A549 (cell line): Measurements from ENCODE around the gene CELSR1. TPM values are rescaled to one million over a fixed set of nuclear protein-coding genes. Genes with fewer than 3 reads are reported as not detected.

Source experiments
- ATAC-seq, 2 experiments: fragments of 200-7000 bp in 1 of 2; fragments of >200 bp in 1 of 2; cut with Nextera tagmentation in 1 of 2; cut with Tn5 transposase in 1 of 2; 3 replicates each; pipeline versions ENCODE4 v1.8.0 to v1.9.1; 2018 to 2020; ENCODE audit warnings: mild to moderate bottlenecking in 1 of 2, moderate library complexity in 1 of 2
- CTCF ChIA-PET: fragments of 300-600 bp; sonication (Branson Sonifier 250); formaldehyde crosslinking; extraction: SDS; loops from one replicate; lab custom pipeline; 2021; ENCODE audit warnings: antibody characterized with exemption, inconsistent platforms; lab: Yijun Ruan, JAX
- POLR2A ChIA-PET: fragments of 350-600 bp; formaldehyde crosslinking; extraction: SDS; loops from one replicate; lab custom pipeline; 2021; ENCODE audit warnings: antibody characterized with exemption, inconsistent platforms; lab: Yijun Ruan, JAX
- DNase-seq, 2 experiments: peaks; one replicate each; pipeline versions ENCODE4 v3.0.0 to v3.0.0-alpha.2; 2011 to 2016; ENCODE audit warnings: low read depth in 1 of 2, low spot score in 1 of 2
- FAIRE-seq: peaks from 2 replicates; lab custom pipeline; 2011; peaks lifted over from hg19 to GRCh38; lab: Jason Lieb, UNC
- H3K27ac ChIP-seq, 2 experiments: fragments of >200 bp; sonication (Bioruptor Twin); formaldehyde crosslinking; 3 replicates each; pipeline ENCODE4 v1.5.1; 2016 to 2017
- H3K4me1 ChIP-seq: fragments of >200 bp; sonication (Bioruptor Twin); formaldehyde crosslinking; 3 replicates; pipeline ENCODE4 v1.6.1; 2016
- H3K4me2 ChIP-seq: fragments of >200 bp; sonication (Bioruptor Twin); formaldehyde crosslinking; 3 replicates; pipeline ENCODE4 v1.6.1; 2016
- H3K4me3 ChIP-seq: fragments of >200 bp; sonication (Bioruptor Twin); formaldehyde crosslinking; 3 replicates; pipeline ENCODE4 v1.5.1; 2016
- H3K9me3 ChIP-seq: fragments of >200 bp; sonication (Bioruptor Twin); formaldehyde crosslinking; 3 replicates; pipeline ENCODE4 v1.6.1; 2016
- EHF ChIP-seq: fragments of 250-450 bp; sonication (Bioruptor Pico); IDR thresholded peaks from 2 replicates; pipeline ENCODE4 v1.5.0; 2020; ENCODE audit warnings: mild to moderate bottlenecking
- KDM5A ChIP-seq: fragments of 200-600 bp; sonication (generic); IDR thresholded peaks from 2 replicates; pipeline ENCODE4 v1.6.1; 2016; ENCODE audit warnings: antibody characterized with exemption, mild to moderate bottlenecking
- RAD21 ChIP-seq, 2 experiments: fragments of >200 bp in 1 of 2; sonication (Bioruptor Twin) in 1 of 2; formaldehyde crosslinking in 1 of 2; IDR thresholded peaks in 1 of 2; conservative IDR thresholded peaks in 1 of 2; 2 replicates in 1 of 2; 3 replicates in 1 of 2; pipeline ENCODE4 v1.6.1; 2012 to 2018; ENCODE audit warnings: inconsistent platforms in 1 of 2
- RFX5 ChIP-seq: fragments of 450-650 bp; IDR thresholded peaks from 2 replicates; pipeline ENCODE4 v1.7.1; 2014; ENCODE audit warnings: antibody characterized with exemption, mild to moderate bottlenecking, moderate library complexity
- SREBF2 ChIP-seq: fragments of 450-650 bp; IDR thresholded peaks from 2 replicates; pipeline ENCODE4 v1.6.1; 2014; ENCODE audit warnings: mild to moderate bottlenecking, moderate library complexity
- ZFP36 ChIP-seq: fragments of 450-650 bp; IDR thresholded peaks from 2 replicates; pipeline ENCODE4 v1.6.1; 2014; ENCODE audit warnings: borderline replicate concordance; ENCODE audit not compliant: partially characterized antibody
- WGBS: methylation state at CpG from one replicate; pipeline ENCODE4 v1.1.6; 2017; ENCODE audit errors: missing lambda C conversion rate; 5-methylcytosine and 5-hydroxymethylcytosine counted together
- polyA plus RNA-seq, 4 experiments: library from polyadenylated mRNA; depleted of rRNA in 3 of 4; stranded (reverse); fragments of >200 nt; fragmentation: RNase III in 1 of 4; extraction: RNeasy Plus Mini Kit Qiagen cat#74134 plus additional on column Dnase treatment in 1 of 4; gene quantifications; 2 replicates in 3 of 4; 3 replicates in 1 of 4; pipeline ENCODE4 v1.2.3, GENCODE V29; 2011 to 2017
- TF ChIP-seq, protein P1 (sequence below): fragments of >200 bp; sonication (Bioruptor Twin); formaldehyde crosslinking; IDR thresholded peaks from 3 replicates; pipeline ENCODE4 v1.5.1; 2016
- TF ChIP-seq, protein P2 (sequence below): fragments of 200-600 bp; sonication (generic); IDR thresholded peaks from 2 replicates; pipeline ENCODE4 v1.6.1; 2016; ENCODE audit warnings: antibody characterized with exemption, mild to moderate bottlenecking, moderate library complexity
- TF ChIP-seq, protein P3 (sequence below): IDR thresholded peaks from 2 replicates; pipeline ENCODE4 v1.6.1; 2012
- TF ChIP-seq, protein P4 (sequence below): fragments of >200 bp; sonication (Bioruptor Twin); formaldehyde crosslinking; IDR thresholded peaks from 3 replicates; pipeline ENCODE4 v1.6.1; 2016
- TF ChIP-seq, protein P5 (sequence below): IDR thresholded peaks from 2 replicates; pipeline ENCODE4 v1.6.1; 2012
- TF ChIP-seq, protein P6 (sequence below): fragments of >200 bp; sonication (Bioruptor Twin); formaldehyde crosslinking; IDR thresholded peaks from 2 replicates; pipeline ENCODE4 v1.6.1; 2016
- TF ChIP-seq, protein P7 (sequence below): fragments of 150-350 bp; IDR thresholded peaks from 2 replicates; pipeline ENCODE4 v1.6.1; 2014; ENCODE audit warnings: low read depth, mild to moderate bottlenecking, low read length

The CELSR1 gene
- polyA plus RNA-seq, 2 of the 4 experiments (the other 2 are of a cell fraction), result 15.3 to 31.8 TPM

DNA sequence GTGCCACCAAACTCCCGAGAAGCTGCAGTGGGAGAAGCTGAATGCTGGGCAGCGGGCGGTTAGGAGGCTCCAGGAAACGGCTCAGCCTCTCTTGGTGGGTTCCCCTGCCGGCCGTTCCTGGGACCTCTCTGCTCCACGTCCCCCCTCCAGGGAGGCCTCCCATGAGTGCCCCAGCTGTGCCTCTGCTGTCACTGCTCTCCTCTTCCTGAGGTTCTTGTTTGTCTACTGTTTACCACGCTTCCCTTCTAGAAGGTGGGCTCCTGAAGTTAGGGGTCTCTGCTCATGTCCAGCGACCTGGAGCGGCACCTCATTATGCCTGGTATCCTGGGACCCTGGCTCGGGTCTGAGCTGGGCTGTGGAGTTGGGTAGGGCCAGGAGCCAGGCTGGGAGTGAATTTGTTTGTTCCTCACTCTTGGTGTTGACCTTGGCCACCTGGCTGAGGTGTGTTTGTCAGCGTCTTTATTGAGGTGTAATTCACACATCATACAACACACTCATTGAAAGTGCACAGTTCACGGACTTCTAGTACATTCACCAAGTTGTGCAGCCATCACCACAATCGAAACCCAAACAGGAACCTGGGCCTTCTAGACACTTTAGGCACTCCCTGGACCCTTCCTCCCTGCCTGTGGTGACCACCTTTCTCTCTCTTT, 45.0 kb upstream of the CELSR1 start:
- no peak overlapping the region for H3K27ac ChIP-seq
- no peak overlapping the region for H3K4me3 ChIP-seq
- FAIRE-seq, result no peak
- no peaks in the 10 kb centered on the region for H3K9me3 ChIP-seq
- TF ChIP-seq, protein P1, sequence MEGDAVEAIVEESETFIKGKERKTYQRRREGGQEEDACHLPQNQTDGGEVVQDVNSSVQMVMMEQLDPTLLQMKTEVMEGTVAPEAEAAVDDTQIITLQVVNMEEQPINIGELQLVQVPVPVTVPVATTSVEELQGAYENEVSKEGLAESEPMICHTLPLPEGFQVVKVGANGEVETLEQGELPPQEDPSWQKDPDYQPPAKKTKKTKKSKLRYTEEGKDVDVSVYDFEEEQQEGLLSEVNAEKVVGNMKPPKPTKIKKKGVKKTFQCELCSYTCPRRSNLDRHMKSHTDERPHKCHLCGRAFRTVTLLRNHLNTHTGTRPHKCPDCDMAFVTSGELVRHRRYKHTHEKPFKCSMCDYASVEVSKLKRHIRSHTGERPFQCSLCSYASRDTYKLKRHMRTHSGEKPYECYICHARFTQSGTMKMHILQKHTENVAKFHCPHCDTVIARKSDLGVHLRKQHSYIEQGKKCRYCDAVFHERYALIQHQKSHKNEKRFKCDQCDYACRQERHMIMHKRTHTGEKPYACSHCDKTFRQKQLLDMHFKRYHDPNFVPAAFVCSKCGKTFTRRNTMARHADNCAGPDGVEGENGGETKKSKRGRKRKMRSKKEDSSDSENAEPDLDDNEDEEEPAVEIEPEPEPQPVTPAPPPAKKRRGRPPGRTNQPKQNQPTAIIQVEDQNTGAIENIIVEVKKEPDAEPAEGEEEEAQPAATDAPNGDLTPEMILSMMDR, result no peak
- TF ChIP-seq, protein P2, sequence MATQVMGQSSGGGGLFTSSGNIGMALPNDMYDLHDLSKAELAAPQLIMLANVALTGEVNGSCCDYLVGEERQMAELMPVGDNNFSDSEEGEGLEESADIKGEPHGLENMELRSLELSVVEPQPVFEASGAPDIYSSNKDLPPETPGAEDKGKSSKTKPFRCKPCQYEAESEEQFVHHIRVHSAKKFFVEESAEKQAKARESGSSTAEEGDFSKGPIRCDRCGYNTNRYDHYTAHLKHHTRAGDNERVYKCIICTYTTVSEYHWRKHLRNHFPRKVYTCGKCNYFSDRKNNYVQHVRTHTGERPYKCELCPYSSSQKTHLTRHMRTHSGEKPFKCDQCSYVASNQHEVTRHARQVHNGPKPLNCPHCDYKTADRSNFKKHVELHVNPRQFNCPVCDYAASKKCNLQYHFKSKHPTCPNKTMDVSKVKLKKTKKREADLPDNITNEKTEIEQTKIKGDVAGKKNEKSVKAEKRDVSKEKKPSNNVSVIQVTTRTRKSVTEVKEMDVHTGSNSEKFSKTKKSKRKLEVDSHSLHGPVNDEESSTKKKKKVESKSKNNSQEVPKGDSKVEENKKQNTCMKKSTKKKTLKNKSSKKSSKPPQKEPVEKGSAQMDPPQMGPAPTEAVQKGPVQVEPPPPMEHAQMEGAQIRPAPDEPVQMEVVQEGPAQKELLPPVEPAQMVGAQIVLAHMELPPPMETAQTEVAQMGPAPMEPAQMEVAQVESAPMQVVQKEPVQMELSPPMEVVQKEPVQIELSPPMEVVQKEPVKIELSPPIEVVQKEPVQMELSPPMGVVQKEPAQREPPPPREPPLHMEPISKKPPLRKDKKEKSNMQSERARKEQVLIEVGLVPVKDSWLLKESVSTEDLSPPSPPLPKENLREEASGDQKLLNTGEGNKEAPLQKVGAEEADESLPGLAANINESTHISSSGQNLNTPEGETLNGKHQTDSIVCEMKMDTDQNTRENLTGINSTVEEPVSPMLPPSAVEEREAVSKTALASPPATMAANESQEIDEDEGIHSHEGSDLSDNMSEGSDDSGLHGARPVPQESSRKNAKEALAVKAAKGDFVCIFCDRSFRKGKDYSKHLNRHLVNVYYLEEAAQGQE, result no peak
- TF ChIP-seq EHF (CRISPR knock-in tag) (no peak), KDM5A (no peak), RFX5 (no peak), RAD21 (conservative IDR thresholded peaks at IDR 0.05 in 1 of 2, IDR thresholded peaks at IDR 0.05 in 1 of 2) (no peak)
- TF ChIP-seq, protein P3, sequence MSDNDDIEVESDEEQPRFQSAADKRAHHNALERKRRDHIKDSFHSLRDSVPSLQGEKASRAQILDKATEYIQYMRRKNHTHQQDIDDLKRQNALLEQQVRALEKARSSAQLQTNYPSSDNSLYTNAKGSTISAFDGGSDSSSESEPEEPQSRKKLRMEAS, result no peak
- DNase-seq, result no peak
- POLR2A ChIA-PET, result no interaction called here
- H3K4me1 ChIP-seq, result peaks cover 29% of the 10 kb centered on the region
- CTCF ChIA-PET, result interaction anchor here (0.7 to 1.0 kb wide), 2 partner anchors 19 kb away, joined by 3 read pairs; no protein-coding TSS in a partner anchor
- WGBS, result 87% methylated on average over 13 of the region's 14 CpGs
- no peak for ATAC-seq
- H3K4me2 ChIP-seq, result no peak overlapping the region

DNA sequence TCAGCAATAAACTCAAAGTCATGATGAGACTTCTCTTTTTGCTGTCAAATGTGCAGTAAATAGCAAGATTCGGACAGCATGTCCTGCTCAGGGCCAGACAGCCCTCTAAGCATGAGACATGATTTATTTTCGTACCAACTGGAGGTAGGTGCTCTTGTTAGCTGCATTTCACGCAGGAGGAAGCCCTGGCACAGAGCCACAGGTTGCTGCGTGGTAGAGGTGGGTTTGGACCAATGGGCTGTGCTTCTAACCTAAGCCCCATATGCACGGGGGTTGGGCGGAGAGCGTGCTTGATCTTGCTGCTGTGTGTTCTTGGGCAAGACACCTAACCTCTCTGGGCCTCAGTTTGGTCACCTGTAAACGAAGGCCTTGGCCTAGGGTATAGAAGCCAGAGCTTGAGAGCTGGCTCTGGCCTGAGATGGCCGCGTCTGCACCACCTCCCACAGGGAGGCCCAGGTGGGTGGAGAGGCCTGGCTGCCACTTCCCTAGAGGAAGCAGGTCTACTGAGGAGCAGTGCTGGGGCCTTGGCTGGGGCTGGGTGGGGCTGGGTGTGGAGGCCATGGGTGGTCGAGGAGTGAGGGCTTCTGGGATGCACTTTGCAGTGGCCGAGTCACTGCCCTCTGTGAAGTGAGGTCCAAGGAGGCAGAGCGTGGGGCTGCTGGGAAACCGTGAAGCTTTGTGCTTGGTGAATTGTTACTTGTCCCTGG, 44.3 kb upstream of the CELSR1 start:
- Histone ChIP-seq H3K4me1 (peaks cover 29% of the 10 kb centered on the region), H3K4me3 (no peak overlapping the region), H3K27ac (no peak overlapping the region; a peak in 1 of 6 replicates), H3K9me3 (no peaks in the 10 kb centered on the region), H3K4me2 (no peak overlapping the region)
- ChIA-PET CTCF (interaction anchor here (0.7 kb wide), 1 partner anchor 18 kb away, joined by 3 read pairs; no protein-coding TSS in a partner anchor), POLR2A (no interaction called here)
- FAIRE-seq, result no peak
- 69% methylated on average over 10 of the region's 14 CpGs for WGBS
- no peak for ATAC-seq
- no peak for DNase-seq
- TF ChIP-seq ZFP36, result peak; percentile 62
- TF ChIP-seq, protein P4, sequence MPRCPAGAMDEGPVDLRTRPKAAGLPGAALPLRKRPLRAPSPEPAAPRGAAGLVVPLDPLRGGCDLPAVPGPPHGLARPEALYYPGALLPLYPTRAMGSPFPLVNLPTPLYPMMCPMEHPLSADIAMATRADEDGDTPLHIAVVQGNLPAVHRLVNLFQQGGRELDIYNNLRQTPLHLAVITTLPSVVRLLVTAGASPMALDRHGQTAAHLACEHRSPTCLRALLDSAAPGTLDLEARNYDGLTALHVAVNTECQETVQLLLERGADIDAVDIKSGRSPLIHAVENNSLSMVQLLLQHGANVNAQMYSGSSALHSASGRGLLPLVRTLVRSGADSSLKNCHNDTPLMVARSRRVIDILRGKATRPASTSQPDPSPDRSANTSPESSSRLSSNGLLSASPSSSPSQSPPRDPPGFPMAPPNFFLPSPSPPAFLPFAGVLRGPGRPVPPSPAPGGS, result no peak

DNA sequence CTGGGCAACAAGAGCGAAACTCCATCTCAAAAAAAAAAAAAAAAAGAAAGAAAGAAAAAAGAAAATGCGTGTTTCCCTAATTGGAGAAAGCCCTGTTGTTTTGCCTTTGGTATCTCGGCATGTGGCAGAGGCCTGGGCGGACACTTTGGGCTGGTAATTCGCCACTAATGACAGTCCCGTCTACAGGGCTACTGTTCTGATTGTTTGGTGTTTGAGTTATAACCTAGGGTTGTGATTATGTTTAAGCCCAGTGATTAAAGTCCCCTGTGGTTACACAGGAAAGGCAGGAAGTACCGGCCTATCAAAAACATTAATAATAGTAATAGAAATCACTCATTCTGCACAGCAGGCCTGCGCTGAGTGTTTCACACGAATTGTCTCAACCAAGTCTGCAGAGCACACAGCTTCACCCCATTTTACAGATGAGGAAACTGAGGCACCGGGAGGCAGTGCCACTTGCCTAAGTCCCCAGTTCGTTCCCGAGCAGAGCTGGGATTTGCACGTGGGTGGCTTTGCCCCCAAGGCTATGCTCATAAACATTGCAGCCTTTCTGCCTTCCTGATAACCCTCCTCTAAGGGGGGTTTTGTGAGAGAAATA, 43.6 kb upstream of the CELSR1 start:
- 92% methylated on average over 13 of the region's 13 CpGs for WGBS
- TF ChIP-seq, protein P5, sequence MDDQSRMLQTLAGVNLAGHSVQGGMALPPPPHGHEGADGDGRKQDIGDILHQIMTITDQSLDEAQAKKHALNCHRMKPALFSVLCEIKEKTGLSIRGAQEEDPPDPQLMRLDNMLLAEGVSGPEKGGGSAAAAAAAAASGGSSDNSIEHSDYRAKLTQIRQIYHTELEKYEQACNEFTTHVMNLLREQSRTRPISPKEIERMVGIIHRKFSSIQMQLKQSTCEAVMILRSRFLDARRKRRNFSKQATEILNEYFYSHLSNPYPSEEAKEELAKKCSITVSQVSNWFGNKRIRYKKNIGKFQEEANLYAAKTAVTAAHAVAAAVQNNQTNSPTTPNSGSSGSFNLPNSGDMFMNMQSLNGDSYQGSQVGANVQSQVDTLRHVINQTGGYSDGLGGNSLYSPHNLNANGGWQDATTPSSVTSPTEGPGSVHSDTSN, result no peak
- TF ChIP-seq SREBF2, result no peak
- TF ChIP-seq, protein P1, result no peak
- TF ChIP-seq, protein P6, sequence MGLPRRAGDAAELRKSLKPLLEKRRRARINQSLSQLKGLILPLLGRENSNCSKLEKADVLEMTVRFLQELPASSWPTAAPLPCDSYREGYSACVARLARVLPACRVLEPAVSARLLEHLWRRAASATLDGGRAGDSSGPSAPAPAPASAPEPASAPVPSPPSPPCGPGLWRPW, result no peak
- TF ChIP-seq, protein P7, sequence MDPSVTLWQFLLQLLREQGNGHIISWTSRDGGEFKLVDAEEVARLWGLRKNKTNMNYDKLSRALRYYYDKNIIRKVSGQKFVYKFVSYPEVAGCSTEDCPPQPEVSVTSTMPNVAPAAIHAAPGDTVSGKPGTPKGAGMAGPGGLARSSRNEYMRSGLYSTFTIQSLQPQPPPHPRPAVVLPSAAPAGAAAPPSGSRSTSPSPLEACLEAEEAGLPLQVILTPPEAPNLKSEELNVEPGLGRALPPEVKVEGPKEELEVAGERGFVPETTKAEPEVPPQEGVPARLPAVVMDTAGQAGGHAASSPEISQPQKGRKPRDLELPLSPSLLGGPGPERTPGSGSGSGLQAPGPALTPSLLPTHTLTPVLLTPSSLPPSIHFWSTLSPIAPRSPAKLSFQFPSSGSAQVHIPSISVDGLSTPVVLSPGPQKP, result no peak
- no peaks in the 10 kb centered on the region for H3K9me3 ChIP-seq
- DNase-seq, result no peak
- no peak overlapping the region; a peak in 1 of 6 replicates for H3K27ac ChIP-seq
- ChIA-PET POLR2A (no interaction called here), CTCF (interaction anchor here (0.6 kb wide), 1 partner anchor 544 kb away, joined by 3 read pairs; no protein-coding TSS in a partner anchor)
- no peak for FAIRE-seq
- H3K4me2 ChIP-seq, result no peak overlapping the region
- no peak overlapping the region for H3K4me3 ChIP-seq
- peaks cover 33% of the 10 kb centered on the region for H3K4me1 ChIP-seq
- no peak for ATAC-seq
